Activated CD4-positive, alpha-beta T cell treated with anti-CD3 and anti-CD28 coated beads, Interleukin-2, Interleukin-6, amounts not matched to agents 100 ng/mL and 50 ng/mL, durations not matched to agents 16 hours and 8 hours (primary cell): ENCODE data around the gene DEPP1.

Source experiments
- DNase-seq: peaks from one replicate; pipeline ENCODE4 v3.0.0-alpha.2; 2020

The DEPP1 gene

DNA sequence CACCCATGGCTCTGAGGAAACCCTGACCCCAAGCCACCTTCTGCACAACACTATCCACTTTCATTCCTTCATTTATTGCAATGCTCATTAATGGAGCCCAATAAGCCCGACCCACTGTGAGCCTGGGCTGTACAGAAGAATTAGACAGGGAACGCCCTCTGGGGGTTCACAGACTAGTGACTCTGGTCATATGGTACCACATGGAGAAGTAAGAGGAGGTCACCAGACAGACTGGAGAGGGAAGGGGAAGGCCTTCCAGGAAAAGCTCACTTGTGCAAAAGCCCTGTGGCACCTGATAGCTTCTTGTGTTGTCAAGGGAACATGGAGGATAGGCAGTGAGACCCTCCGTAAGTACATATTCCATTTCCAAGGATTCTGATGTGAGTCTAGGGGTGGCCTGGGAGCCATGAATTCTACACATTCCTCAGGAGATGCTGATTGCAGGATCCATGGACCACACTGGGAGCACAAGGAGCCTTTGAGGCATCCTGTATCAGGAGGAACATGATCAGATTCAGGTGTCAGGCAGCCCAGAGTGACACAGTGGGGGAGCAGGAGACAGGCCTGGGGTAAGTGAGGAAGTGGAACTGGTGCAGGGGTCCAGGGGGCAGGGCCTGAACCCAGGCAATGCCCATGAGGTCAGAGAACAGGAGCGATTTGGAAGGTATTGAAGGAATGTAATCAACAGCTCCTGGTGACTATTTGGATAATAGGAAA is 47.5 kb downstream of the DEPP1 start:
- DNase-seq: no peak

DNA sequence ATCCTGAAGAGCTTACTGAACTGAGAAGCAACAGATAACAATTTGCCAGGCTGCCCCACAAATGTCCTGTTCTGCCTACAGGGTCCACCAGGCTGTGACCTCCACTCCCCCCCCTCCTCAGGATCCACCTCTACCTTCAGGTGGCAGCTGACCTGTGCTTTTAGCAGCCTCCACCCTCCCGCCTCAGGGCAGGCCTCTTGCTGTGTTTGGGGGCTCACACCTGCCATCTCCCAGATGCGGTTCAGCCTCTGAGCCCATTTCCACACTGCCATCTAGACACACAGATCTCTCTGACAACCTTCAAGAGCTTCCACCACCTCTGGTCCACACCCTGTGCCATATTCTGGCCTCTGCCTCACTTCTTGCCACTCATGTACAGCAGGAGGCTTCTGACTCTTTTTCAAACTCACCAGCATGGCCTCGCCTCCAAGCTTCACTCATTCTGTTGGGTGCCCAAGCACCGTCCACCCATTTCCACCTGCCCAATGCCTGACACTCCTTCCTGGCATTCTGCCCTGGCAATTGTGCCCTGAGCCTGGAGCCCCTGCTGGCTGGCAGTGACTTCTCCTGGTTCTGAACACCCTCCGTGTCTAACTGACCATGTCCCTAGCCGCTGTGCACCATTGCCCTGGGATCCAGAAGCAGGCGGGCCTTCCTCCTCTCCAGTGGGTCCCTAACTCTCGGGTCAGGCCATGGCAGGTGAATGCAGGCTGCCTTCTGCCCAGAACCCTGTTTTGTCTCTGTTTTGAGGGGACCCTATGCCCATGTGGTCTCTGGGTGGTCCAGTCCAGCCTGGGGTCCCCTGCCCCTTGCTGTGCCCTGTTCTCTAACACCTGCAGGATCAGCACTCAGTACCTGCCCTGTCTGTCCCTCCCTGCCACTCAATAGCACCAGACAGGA is 49.0 kb downstream of the DEPP1 start:
- no peak for DNase-seq

DNA sequence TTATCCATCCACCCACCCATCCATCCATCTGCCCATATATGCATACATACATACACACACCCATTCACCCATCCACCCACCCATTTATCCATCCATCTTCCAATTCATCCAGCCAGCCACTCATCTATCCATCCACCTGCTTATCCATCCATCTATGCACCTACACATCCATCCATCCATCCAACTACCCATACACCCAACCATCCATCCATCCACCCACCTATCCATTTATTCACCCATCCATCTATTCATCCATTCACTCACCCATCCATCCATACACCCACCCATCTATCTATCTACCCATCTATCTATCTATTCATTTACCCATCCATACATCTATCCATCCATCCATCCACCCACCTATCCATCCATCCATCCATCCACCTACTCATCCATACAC is 50.1 kb downstream of the DEPP1 start:
- no peak for DNase-seq

- DNase-seq: no peak
These were observed 51.3 kb downstream of the DEPP1 start for GRCh38 chr10:44927352-44927751.

DNA sequence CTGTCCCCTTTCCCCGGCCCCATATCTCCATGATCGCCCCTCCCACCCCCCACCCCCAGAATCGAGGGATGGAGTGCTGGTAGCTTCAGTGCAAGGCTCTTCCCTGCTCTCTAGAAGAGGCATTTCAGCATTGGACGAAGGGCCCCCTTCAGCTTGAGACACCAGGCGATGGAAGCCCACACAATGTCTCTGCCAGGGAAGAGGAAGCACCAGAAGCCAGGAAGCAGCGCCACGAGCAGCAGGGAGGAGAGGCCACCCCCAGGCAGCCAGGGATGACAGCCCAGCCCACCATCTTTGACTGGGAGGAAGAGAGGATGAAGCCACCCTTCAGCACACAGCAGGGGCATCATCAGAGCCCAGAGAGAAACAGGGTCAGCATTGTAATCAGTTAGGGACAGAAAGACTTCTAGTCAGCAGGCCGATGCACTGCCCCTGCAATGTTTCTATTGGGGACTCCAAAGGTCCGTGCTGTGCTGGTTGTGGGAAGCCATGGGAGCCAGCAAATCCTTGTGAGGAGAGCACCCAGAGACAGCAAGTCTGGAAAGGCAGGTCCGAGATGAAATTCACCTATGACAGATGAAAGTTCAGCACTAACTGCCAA is 51.8 kb downstream of the DEPP1 start:
- DNase-seq: no peak
